Glomerular endothelial cell (primary cell): ENCODE measurements around the gene EIF2AK2. TPM values are rescaled to one million over a fixed set of nuclear protein-coding genes. Genes with fewer than 3 reads are reported as not detected.

ENCODE experiments used
- DNase-seq: peaks from one replicate; pipeline ENCODE4 v3.0.0-alpha.2; 2011; ENCODE audit warnings: low read depth, low spot score; ENCODE audit errors: extremely low read depth
- total RNA-seq: library from RNA; depleted of rRNA; stranded (reverse); fragments of >200 nt; gene quantifications from 2 replicates; pipeline ENCODE4 v1.2.3, GENCODE V29; 2015

EIF2AK2 gene
- total RNA-seq, 1 donor from 2014 or later = 53.9 TPM

DNA sequence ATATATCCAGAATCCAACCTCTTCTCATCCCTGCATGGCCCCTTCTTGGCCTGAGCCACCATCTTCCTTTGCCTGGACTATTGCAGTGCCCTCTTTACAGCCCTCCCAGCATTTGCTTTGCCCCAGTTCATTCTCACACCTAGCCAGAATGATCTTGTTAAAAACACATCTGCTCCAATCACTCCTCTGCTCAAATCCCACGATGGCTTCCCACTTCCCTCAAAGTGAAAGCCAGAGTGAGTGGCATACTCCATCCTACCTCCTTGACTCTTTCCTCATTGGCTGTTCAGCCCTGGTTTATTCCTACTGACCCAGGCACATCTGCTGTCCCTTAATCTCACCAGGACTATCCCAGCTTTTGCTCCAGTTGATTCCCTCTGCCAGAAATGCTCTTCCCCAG lies 17.0 kb upstream of the EIF2AK2 start:
- no peak for DNase-seq

DNA sequence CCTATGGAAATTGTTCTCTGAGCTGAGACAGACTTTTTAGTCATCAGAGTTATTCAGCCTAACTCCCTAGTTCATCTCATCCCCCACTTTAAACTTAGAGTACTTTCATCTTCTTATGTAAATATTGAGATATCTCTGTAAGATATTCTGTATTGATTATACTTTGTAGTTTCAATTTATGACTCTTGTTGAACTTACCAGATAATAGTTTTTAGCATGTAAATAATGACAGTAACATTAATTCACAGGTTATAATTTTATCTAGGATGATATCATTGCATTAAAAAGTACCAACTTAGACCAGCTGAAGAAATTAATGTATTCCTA lies 14.8 kb upstream of the EIF2AK2 start:
- no peak for DNase-seq

DNA sequence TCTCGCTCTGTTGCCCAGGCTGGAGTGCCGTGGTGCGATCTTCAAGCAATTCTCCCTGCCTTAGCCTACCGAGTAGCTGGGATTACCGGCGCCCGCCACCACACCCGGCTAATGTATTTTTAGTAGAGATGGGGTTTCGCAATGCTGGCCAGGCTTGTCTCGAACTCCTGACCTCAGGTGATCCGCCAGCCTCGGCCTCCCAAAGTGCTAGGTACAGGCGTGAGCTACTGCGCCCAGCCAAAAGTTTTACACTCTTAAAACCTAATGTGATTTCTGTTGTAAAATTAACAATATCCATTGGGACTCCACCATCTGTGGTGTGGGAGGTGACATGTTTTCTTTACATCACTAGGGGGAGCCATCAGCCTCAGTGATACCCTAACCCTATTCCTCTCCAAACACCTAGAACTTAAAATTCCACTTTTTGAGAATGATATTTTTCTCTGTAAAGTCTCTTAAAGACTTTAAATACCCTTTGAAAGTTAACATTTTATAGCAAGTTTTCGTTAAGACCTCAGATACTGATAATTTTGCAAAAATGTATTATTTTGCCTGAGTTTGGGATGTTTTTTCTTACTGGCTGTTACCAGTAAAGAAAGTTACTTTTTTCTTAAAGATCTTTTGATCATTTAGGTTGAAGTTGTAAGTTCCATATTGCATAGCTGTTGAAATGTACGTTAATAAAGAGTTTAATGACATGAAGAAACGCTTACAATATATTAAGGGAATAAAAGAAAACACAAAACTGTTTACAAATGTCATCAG lies 11.6 kb upstream of the EIF2AK2 start:
- DNase-seq = no peak

DNA sequence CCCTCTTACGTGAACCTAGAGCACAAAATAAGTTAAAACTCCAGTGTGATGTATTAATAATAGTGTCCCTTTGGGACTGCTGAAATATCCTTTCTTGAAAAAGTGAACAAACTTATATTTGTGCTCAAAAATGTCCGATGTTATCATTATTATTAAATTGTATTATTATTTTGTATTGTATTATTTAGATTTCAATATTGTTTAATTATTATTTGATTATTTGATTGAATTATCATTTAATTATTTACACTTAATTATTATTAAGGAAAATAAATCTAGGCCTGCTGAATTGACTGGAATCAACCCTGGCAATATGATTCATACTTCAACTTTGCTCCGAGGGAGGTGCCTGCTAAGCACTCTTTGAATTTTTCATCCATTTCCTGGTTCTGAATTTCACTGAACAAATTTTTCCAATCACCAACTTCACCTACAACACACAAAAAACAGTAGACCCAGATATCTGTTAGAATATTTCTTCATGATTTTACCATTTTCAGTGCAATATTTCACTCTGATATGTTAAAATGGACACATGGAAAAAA lies 10.9 kb upstream of the EIF2AK2 start:
- no peak for DNase-seq

DNA sequence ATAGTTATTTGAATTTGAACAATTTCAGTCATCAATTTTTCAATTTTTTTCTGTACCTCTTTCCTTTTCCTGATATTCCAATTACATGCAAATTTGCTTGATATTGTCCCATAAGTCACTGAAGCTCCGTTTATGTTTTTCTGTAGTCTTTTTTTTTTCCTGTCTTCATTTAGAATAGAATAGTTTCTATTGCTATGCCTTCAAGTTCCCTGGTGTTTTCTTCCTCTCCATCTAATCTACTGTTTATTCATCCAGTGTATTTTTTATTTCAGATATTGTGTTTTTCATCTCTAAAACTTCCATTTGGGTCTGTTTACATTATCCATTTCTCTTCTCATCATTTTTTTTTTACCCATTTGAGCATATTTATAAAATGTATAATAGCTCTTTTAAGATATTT lies 8.0 kb upstream of the EIF2AK2 start:
- DNase-seq = no peak

DNA sequence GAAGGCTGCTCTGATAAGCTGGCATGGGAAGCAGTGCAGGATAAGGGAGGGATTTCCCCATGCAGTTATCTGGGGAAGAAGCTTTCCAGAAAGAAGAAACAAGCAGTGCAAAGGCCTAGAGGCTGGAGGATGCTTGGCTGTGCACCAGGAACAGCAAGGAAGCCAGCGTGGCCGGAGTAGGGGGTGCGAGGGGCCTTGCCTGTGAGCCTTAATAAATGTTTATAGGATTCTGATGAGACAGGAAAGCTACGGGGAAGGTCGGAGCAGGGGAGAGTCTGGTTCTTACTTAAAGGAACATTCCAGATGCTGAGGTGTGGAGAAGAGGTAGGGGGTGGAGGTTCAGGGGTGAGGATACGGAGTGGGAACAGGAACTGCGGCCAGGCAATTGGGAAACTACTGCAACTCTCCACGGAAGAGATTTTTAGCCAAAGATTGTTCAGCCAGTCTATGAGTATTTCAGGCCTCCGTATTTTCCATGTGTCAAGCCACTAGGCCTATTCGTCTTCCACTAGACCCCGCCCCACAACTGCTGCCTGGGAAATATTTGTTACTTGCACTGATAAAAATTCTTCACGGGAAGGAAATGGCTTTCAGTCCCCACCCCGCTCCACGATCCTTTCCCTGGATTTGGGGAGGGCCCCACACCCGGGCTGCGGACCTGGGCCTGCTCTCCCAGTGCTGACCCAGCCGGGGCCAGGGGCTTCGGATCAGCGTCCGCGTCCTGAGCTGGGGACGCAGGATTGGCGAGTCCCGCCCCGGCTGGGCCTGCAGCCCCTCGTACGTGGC lies 516 bp downstream of the EIF2AK2 start:
- DNase-seq = no peak

DNA sequence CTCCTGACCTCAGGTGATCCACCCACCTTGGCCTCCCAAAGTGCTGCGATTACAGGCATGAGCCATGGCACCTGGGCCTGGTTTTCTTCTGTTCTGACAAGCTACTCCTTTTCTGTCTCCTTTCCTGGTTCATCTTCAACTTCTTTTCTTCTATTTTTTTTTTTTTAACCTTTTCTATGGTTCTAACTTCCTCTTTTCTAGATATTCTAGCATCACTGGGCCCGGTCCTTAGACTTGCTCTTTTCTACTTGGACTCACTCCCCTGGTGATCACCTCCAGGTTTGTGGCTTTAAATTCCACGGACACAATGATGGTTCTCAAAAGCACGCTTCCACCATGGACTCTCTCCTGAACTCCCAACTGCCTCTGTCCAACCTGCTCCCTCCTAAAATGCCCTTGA lies 2.0 kb downstream of the EIF2AK2 start:
- DNase-seq = no peak

DNA sequence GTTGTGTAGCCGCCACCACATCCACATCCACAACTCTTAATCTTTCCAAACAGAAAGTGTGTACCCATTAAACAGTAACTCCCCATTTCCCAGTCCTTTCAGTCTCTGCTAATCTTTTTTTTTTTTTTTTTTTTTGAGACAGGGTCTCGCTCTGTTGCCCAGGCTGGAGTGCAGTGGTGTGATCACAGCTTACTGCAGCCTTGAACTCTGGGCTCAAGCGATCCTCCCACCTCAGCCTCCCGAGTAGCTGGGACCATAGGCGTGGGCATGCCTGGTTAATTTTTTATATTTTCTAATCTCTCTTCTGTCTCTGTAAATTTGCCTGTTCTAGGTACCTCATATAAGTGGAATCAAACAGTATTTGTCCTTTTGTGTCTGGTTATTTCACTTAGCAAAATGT lies 3.6 kb downstream of the EIF2AK2 start:
- no peak for DNase-seq

DNA sequence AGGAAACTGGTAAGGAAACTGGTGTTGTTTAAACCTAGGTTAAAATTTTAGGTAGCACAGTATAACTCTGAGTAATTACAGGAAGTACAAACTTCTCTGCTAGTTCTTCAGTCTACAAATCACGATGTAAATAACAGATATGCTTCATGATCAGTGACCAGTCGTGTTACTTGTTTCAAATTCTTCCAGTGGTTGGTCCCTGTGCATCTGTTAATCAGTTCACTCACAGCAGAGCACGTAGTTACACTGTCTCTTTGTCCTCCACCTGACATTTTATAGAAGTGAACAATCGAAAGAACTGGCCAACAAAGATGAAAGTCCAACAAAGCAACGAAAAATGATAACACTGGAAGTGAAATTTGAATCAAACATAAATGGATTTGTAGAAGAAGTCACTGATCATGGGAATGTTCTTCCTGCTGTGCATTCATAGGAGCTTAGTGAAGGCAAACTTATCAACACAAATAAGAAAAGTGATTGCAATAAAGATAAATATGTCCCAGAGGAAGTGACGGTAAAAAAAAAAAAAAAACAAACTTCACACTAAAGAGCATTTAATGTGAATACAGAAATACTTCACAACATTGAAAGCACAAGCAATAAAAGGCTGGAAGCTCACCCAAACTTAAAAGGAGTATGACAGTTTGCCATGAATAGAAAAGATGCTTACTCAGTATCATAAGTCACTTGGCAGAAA lies 7.0 kb downstream of the EIF2AK2 start:
- DNase-seq = no peak

DNA sequence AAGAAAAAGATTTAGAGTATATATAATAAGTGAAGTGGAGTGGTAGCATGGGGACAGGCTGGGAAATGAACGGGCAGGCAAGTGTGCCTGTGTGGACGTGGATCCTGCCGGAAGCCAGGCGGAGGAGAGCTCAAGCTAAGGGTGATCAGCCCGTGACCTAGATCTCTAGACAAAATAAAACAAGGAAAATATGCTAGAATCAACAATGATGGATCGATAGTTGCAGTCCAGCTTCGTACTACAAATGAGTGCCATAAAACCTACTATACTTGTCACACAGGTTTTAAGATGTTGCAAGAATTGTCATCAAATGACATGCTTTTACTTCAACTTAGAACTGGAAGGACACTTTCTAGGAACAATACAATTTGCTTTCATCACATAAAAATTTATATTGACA lies 8.5 kb downstream of the EIF2AK2 start:
- no peak for DNase-seq

DNA sequence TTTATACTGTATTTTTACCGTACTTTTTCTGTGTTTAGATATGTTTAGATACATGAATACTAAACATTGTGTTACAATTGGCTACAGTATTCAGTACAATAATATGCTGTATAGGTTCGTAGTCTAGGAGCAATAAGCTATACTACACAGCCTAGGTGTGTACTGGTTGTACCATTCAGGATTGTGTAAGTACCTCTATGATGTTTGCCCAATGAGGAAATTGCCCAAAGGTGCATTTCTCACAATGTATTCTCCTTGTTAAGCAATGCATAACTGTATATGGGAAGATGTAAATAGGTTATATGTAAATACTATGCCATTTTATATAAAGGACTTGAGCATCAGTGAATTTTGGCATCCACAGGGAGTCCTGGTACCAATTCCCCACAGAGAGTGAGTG lies 10.7 kb downstream of the EIF2AK2 start:
- DNase-seq = no peak

DNA sequence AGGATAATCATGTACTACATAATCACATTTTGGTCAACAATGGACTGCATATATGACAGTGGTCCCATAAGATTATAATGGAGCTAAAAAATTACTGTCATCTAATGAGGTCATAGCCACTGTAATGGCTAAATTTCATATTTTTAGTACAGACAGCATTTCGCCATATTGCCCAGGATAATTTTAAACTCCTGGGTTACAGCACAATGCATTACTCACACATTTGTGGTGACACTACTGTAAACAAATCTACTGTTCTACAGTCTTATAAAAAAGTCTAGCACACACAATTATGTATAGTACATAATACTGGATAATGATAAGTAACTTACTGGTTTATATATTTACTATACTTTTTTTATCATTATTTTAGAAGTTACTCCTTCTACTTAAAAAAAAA lies 12.8 kb downstream of the EIF2AK2 start:
- DNase-seq = no peak

DNA sequence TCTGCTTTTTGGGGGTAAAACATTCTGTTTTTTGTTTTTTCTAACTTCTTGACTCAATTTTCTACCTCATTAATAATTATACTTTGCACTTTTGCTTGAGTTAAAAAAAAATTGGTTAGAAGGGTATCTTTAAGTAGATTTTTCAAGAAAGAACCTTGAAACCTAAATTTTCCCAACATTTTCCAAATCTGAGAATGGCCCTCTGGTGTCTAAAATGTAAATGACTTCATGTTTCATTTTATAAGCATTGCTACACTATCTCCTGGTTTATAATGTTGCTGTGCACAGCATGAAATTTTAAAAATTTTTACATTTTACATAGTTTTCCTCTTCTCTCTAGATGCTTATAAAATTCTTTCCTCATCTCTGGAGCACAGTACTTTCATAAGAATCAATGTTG lies 14.2 kb downstream of the EIF2AK2 start:
- no peak for DNase-seq

DNA sequence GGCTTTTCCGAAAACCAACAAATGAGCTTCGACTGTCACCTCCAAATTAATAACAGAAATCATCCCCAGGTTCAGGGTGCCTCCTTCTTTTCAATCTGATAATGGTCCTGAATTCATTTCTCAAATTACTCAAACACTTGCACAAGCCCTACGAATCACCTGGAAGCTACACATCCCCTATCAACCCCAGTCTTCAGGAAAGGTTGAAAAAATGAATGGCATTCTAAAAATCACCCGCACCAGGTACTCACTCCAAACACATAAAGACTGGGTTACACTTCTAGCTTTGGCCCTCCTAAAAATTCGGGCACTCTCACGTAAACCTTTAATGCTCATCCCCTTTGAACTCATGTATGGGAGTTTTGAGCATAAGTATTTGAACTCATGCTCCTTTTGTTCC lies 23.9 kb downstream of the EIF2AK2 start:
- DNase-seq = no peak

DNA sequence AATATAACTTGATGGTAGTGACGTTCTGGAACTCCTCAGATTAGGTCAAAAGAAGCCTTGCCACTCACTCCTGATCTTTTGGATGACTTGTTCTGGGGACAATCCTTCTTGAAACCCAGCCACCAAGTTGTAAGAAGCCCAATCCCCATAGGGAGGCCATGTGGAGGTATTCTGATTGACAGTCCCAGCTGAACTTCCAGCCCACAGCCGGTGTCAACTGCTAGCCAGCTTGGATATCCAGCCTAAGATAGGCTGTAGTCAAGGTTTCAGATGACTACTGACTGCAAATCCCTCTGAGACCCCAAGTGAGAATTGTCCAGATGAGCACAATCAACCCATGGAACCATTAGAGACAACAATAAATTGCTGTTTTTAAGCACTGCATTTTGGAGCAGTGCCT lies 31.4 kb downstream of the EIF2AK2 start:
- no peak for DNase-seq

DNA sequence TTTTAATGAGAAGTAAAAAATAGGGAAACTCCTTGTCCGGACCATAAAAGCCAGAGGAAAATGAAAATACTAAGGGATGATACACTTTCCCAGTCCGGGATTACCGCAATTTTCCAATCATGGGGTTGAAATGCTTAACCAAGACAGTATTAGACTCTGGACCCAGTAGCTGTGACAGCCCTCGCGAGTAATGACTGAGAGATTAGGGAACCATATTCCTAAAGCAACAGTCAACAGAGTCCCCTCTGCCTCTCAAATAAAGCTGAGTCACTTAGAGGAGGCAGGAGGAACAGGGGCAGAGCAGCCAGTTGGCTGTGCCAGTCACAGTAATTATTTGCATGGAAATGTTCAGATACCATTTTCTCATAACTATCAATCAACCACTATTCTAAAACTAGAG lies 37.6 kb downstream of the EIF2AK2 start:
- no peak for DNase-seq

DNA sequence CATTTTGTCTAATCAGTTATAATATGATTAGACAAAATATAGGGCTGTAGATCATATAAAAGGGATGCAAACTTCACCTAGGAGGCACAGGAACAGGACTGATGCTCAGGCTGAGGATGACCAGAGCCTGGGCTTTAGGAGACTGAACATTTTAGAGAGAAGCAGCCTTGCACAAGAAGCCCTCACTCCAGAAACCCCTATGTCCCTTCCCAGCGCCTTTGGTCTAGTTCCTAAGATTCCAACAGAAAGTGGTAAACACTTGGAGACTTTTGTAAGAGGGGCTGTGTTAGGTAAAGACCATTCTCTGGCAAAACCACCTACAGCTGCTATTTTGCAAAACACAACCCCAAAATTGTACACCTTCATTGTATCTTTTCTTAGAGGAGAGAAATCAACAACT lies 39.2 kb downstream of the EIF2AK2 start:
- no peak for DNase-seq

DNA sequence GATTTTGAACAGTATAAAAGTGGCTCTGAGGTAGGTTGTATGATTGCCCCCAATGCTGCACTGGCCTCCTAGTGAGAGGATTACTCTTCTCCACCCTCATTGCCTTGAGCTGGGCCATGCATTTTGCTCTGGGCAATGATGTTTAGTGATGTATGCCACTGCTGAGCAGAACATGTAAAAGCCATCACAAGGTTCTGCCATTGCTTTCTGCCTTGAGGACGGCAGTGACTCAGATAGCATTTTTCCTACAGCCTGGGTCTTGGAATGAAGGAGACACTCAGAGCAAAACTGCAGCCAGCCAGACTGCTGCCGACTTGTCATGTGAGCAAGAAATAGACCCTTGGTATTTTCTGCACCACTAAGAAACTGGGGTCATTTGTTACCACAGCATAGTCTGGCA lies 44.8 kb downstream of the EIF2AK2 start:
- no peak for DNase-seq

DNA sequence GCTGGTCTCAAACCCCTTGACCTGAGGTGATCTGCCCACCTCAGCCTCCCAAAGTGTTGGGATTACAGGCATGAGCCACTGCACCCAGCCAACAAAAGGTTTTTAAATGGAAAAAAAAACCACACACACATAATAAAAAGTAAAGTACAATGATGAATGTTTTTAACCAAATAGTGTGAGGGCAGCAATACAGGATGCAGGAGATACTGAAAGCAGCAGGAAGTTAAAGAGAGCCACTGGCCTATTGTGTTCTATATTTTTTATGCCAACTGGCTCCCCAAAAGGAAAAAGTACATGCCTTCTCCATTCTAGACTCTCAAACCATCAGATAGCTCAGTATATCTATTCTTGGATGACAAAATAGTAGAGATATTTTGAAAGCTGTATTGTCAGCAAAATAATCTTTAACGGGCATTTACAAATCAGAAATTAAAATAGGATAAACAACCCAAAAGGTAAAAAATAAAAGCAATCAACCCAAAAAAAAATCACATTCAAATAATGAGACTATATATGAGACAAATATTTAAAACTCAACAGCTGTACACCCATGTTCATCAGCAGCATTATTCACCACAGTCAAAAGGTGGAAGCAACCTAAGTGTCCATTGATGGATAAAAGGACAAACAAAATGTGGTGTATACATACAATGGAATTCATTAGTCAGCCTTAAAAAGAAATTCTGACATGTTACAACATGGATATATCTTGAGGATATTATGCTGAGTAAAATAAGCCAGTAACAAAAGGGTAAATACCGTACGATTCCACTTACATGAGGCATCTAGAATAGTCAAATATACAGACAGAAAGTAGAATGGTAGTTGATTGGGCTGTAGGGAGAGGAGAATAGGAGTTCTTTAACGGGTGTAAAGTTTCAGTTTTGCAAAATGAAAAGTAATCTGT lies 46.2 kb downstream of the EIF2AK2 start:
- DNase-seq = no peak

DNA sequence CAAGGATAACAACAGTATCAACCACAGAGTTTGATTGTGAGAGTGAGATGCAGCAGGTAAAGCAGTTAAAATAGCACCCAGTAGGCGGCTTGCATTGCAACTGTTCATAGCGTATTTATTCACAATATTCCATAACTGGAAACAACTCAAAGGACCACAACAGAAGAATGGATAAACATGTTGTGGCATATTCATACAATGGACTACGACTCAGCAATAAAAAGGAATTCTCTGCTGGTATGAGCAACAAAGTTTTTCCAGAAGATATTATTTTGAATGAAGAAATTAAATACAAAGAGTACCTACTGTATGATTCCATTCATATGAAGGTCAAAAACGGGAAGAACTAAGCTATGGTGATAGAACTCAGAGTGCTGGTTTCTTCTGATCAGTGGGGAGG lies 47.3 kb downstream of the EIF2AK2 start:
- DNase-seq = no peak

DNA sequence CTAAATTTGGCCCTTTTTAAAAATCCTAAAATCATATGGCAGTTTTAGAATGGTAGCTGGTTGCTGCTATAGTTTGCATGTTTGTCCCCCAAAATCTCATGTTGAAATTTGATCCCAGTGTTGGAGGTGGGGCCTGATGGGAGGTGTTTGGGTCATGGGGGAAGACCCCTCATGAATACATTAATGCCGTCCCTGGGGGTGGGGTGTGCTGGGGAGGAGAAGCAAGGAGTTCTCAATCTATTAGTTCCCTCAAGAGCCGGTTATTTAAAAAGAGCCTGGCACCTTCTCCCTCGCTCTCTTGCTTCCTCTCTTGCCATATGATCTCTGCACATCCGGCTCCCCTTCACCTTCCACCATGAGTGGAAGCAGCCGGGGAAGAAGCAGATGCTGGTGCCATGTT lies 51.6 kb downstream of the EIF2AK2 start:
- no peak for DNase-seq
